Measurements from ENCODE around the gene ENDOD1. TPM values are rescaled to one million over a fixed set of nuclear protein-coding genes. Genes with fewer than 3 reads are reported as not detected.

Gene ENDOD1
- total and polyA plus RNA-seq, 4 donors: 10.4 to 55.1 (median 25.0) TPM

- Histone ChIP-seq H3K4me3 (no peak overlapping the region), H3K36me3 (ENCODE audit: control insufficient read depth in 4 of 4, insufficient read depth in 4 of 4, low read length in 4 of 4) (no peaks in the 10 kb centered on the region), H3K9me3 (ENCODE audit: control insufficient read depth in 4 of 4, insufficient read depth in 3 of 4, low read length in 3 of 4) (no peaks in the 10 kb centered on the region), H3K9ac (ENCODE audit: insufficient read depth in 1 of 2, low read length in 2 of 2) (no peak overlapping the region), H3K4me1 (ENCODE audit: control insufficient read depth in 5 of 5, insufficient read depth in 5 of 5, low read length in 5 of 5) (peaks cover 0 to 4% (median 0%) of the 10 kb centered on the region in 5 donors), H3K27ac (ENCODE audit: low read depth in 1 of 2, low read length in 1 of 2) (no peak overlapping the region), H3K27me3 (ENCODE audit: control insufficient read depth in 3 of 3, insufficient read depth in 3 of 3, low read length in 2 of 3) (no peaks in the 10 kb centered on the region)
- WGBS, 2 donors: 94 to 95% methylated on average over 3 of the region's 3 CpGs
- TF ChIP-seq, protein P1, sequence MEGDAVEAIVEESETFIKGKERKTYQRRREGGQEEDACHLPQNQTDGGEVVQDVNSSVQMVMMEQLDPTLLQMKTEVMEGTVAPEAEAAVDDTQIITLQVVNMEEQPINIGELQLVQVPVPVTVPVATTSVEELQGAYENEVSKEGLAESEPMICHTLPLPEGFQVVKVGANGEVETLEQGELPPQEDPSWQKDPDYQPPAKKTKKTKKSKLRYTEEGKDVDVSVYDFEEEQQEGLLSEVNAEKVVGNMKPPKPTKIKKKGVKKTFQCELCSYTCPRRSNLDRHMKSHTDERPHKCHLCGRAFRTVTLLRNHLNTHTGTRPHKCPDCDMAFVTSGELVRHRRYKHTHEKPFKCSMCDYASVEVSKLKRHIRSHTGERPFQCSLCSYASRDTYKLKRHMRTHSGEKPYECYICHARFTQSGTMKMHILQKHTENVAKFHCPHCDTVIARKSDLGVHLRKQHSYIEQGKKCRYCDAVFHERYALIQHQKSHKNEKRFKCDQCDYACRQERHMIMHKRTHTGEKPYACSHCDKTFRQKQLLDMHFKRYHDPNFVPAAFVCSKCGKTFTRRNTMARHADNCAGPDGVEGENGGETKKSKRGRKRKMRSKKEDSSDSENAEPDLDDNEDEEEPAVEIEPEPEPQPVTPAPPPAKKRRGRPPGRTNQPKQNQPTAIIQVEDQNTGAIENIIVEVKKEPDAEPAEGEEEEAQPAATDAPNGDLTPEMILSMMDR (IDR thresholded peaks at IDR 0.05; ENCODE audit: control extremely low read depth, extremely low read depth): no peak
- no peak for DNase-seq
- no peak for ATAC-seq (ENCODE audit: insufficient read depth, low FRiP score)
These were observed 9.2 kb downstream of the ENDOD1 start for GRCh38 chr11:95098826-95099225.

DNA sequence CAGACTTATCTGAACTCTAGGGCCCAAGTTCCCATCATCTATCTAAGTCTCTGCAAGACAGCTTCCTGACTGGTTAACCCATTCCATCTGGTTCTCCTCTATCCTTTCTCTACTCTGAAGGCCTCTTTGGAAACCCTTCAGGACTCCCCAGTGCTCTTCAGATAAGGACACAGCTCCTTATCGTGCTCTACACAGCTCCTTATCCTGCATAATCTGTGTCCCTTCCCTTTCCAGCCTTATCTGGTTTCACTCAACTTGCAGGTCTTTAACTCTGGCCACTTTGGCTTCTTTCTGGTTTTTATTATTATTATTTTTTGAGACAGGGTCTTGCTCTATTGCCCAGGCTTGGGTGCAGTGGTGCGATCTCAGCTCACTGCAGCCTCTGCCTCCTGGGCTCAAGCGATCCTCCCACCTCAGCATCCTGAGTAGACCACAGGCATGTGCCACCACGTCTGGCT lies 10.6 kb downstream of the ENDOD1 start:
- no peak overlapping the region for H3K27ac ChIP-seq (ENCODE audit: low read depth in 1 of 2, low read length in 1 of 2)
- ATAC-seq (ENCODE audit: insufficient read depth, low FRiP score) (no peak), DNase-seq (no peak)
- H3K36me3 ChIP-seq (ENCODE audit: control insufficient read depth in 4 of 4, insufficient read depth in 4 of 4, low read length in 4 of 4): no peaks in the 10 kb centered on the region
- TF ChIP-seq, protein P1 (IDR thresholded peaks at IDR 0.05; ENCODE audit: control extremely low read depth, extremely low read depth): no peak
- H3K9ac ChIP-seq (ENCODE audit: insufficient read depth in 1 of 2, low read length in 2 of 2): no peak overlapping the region
- peaks cover 0 to 4% (median 0%) of the 10 kb centered on the region in 5 donors for H3K4me1 ChIP-seq (ENCODE audit: control insufficient read depth in 5 of 5, insufficient read depth in 5 of 5, low read length in 5 of 5)
- no peak overlapping the region for H3K4me3 ChIP-seq
- no peaks in the 10 kb centered on the region for H3K9me3 ChIP-seq (ENCODE audit: control insufficient read depth in 4 of 4, insufficient read depth in 3 of 4, low read length in 3 of 4)
- no peaks in the 10 kb centered on the region for H3K27me3 ChIP-seq (ENCODE audit: control insufficient read depth in 3 of 3, insufficient read depth in 3 of 3, low read length in 2 of 3)
- 81 to 86% methylated on average over 4 of the region's 4 CpGs for WGBS, 2 donors

DNA sequence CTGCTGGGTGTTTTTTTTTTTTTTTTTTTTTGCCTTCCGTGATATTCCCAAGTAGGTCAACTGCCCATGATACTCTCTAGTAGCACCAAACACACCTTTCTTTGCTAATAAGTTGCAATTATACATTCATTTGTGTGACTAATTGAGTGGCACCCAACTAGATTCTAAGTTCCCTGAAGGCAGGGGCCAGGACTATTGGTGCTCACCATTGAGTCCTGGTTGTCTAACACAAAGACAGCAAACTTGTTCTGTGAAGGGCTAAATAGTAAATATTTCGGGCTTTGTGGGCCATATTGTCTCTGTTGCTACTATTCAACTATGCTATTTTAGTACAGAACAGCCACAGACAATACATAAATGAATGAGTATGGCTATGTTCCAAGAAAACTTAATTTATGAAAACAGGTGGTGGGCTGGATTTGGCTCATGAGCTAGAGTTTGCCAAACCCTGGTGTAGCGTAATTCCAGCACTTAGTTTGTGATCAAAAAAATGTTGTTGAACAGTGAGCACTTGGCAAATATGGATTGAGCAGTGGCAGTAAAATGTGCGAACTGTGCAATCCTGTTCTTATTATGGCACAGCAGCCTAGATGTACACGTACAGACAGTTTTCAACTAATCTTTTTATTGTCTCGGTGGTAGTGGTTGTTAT lies 11.3 kb downstream of the ENDOD1 start:
- peaks cover 0 to 5% (median 0%) of the 10 kb centered on the region in 5 donors for H3K4me1 ChIP-seq (ENCODE audit: control insufficient read depth in 5 of 5, insufficient read depth in 5 of 5, low read length in 5 of 5)
- WGBS, 2 donors: 85 to 88% methylated on average over 6 of the region's 6 CpGs
- DNase-seq (no peak), ATAC-seq (ENCODE audit: insufficient read depth, low FRiP score) (no peak)
- H3K27ac ChIP-seq (ENCODE audit: low read depth in 1 of 2, low read length in 1 of 2): no peak overlapping the region
- H3K27me3 ChIP-seq (ENCODE audit: control insufficient read depth in 3 of 3, insufficient read depth in 3 of 3, low read length in 2 of 3): no peaks in the 10 kb centered on the region
- no peaks in the 10 kb centered on the region for H3K36me3 ChIP-seq (ENCODE audit: control insufficient read depth in 4 of 4, insufficient read depth in 4 of 4, low read length in 4 of 4)
- no peak overlapping the region for H3K9ac ChIP-seq (ENCODE audit: insufficient read depth in 1 of 2, low read length in 2 of 2)
- no peak overlapping the region for H3K4me3 ChIP-seq
- TF ChIP-seq, protein P1 (IDR thresholded peaks at IDR 0.05; ENCODE audit: control extremely low read depth, extremely low read depth): no peak
- H3K9me3 ChIP-seq (ENCODE audit: control insufficient read depth in 4 of 4, insufficient read depth in 3 of 4, low read length in 3 of 4): no peaks in the 10 kb centered on the region
